Measurements from ENCODE around the gene SOX15.

The SOX15 gene

GRCh38 chr17:7572588-7573323 lies 17.1 kb downstream of the SOX15 start:
- Mint-ChIP-seq H3K27ac (peak overlapping the region; percentile 99), H3K36me3 (ENCODE audit: low read depth) (peaks cover 85% of the 10 kb centered on the region), H3K27me3 (ENCODE audit: low read depth) (no peaks in the 10 kb centered on the region), H3K9me3 (peaks cover 2% of the 10 kb centered on the region), H3K4me3 (peak overlapping the region; percentile 94 to 99 (median 97)), H3K4me1 (peaks cover 45% of the 10 kb centered on the region)
- TF ChIP-seq CTCF (IDR thresholded peaks at IDR 0.05; ENCODE audit: unreplicated experiment in 3 of 3) = no peak

DNA sequence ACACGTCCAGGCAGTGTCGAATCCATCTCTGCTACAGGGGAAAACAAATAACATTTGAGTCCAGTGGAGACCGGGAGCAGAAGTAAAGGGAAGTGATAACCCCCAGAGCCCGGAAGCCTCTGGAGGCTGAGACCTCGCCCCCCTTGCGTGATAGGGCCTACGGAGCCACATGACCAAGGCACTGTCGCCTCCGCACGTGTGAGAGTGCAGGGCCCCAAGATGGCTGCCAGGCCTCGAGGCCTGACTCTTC lies 17.6 kb downstream of the SOX15 start:
- H3K27ac Mint-ChIP-seq = peak overlapping the region; percentile 87 to 99 (median 99)
- H3K4me3 Mint-ChIP-seq = peak overlapping the region; percentile 94 to 99 (median 97)
- no peak for TF ChIP-seq CTCF (IDR thresholded peaks at IDR 0.05; ENCODE audit: unreplicated experiment in 3 of 3)
- H3K4me1 Mint-ChIP-seq = peaks cover 43% of the 10 kb centered on the region
- no peaks in the 10 kb centered on the region for H3K27me3 Mint-ChIP-seq (ENCODE audit: low read depth)
- H3K36me3 Mint-ChIP-seq (ENCODE audit: low read depth) = peaks cover 84% of the 10 kb centered on the region
- peaks cover 2% of the 10 kb centered on the region for H3K9me3 Mint-ChIP-seq

DNA sequence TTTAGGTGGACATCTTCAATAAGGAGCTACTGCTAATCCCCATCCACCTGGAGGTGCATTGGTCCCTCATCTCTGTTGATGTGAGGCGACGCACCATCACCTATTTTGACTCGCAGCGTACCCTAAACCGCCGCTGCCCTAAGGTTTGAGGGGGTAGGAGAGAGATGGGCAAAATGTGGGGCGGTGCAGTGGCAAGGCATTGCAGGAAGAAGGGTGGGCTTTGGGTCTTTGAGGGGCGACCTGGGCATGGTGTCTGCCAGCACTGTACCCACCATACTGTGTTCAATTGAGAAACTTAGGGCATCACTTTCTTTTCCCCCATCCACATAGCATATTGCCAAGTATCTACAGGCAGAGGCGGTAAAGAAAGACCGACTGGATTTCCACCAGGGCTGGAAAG lies 19.5 kb downstream of the SOX15 start:
- H3K27ac Mint-ChIP-seq = no peak overlapping the region
- peaks cover 78% of the 10 kb centered on the region for H3K36me3 Mint-ChIP-seq (ENCODE audit: low read depth)
- peaks cover 29% of the 10 kb centered on the region for H3K4me1 Mint-ChIP-seq
- H3K4me3 Mint-ChIP-seq = peak overlapping the region in 2 of 3 experiments; percentile 42 to 74
- TF ChIP-seq CTCF (IDR thresholded peaks at IDR 0.05; ENCODE audit: unreplicated experiment in 3 of 3) = no peak
- peaks cover 2% of the 10 kb centered on the region for H3K9me3 Mint-ChIP-seq
- no peaks in the 10 kb centered on the region for H3K27me3 Mint-ChIP-seq (ENCODE audit: low read depth)

DNA sequence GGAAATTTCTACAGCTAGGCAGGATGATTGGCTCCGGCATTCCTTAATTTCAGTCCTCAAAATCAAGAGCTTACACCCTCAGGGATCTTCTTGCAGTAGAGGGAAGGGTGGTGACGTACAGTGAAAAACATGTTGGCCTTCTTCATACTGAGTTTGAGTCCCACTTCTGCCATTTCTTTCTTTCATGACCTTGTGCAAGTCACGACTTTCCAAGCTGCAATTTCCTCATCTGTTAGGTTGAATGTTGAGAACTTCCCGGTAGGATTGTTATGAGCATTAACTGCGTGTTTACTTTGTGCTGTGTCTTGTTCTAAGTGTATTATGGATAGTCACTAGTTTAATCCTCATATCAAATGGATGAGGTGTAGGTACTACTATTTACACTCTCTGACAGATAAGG lies 20.3 kb downstream of the SOX15 start:
- peak overlapping the region in 1 of 3 experiments; percentile 5 for H3K27ac Mint-ChIP-seq
- no peak overlapping the region for H3K4me3 Mint-ChIP-seq
- H3K36me3 Mint-ChIP-seq (ENCODE audit: low read depth) = peaks cover 77% of the 10 kb centered on the region
- H3K9me3 Mint-ChIP-seq = peaks cover 2% of the 10 kb centered on the region
- TF ChIP-seq CTCF (IDR thresholded peaks at IDR 0.05; ENCODE audit: unreplicated experiment in 3 of 3) = no peak
- peaks cover 21% of the 10 kb centered on the region for H3K4me1 Mint-ChIP-seq
- H3K27me3 Mint-ChIP-seq (ENCODE audit: low read depth) = no peaks in the 10 kb centered on the region

- peak overlapping the region; percentile 93 to 99 (median 95) for H3K4me3 Mint-ChIP-seq
- no peaks in the 10 kb centered on the region for H3K9me3 Mint-ChIP-seq
- no peak for TF ChIP-seq CTCF (IDR thresholded peaks at IDR 0.05; ENCODE audit: unreplicated experiment in 3 of 3)
- peaks cover 42% of the 10 kb centered on the region for H3K4me1 Mint-ChIP-seq
- peak overlapping the region in 1 of 3 experiments; percentile 94 for H3K27ac Mint-ChIP-seq
- H3K27me3 Mint-ChIP-seq (ENCODE audit: low read depth) = no peaks in the 10 kb centered on the region
- peaks cover 34% of the 10 kb centered on the region for H3K36me3 Mint-ChIP-seq (ENCODE audit: low read depth)
These were observed 26.6 kb downstream of the SOX15 start for GRCh38 chr17:7563115-7563869.
